Neural progenitor cell (in vitro differentiated cells): Measurements from ENCODE around the gene CBFB. TPM values are rescaled to one million over a fixed set of nuclear protein-coding genes. Genes with fewer than 3 reads are reported as not detected.

Source experiments
- DNase-seq: peaks from one replicate; pipeline ENCODE4 v3.0.0-alpha.2; 2016; ENCODE audit warnings: low spot score
- H2AFZ ChIP-seq: fragments of 200-600 bp; sonication (generic); replicated peaks from 2 replicates; pipeline ENCODE4 v1.6.1; 2016; ENCODE audit warnings: antibody characterized with exemption
- H3F3A ChIP-seq: fragments of 200-600 bp; sonication (generic); 2 replicates; pipeline ENCODE4 v1.6.1; 2016; ENCODE audit warnings: antibody characterized with exemption, low read depth
- H3K27ac ChIP-seq: fragments of 200-600 bp; sonication (generic); 2 replicates; pipeline ENCODE4 v1.5.1; 2016; ENCODE audit warnings: mild to moderate bottlenecking
- H3K27me3 ChIP-seq: fragments of 200-600 bp; sonication (generic); 2 replicates; pipeline ENCODE4 v1.6.1; 2016; ENCODE audit warnings: mild to moderate bottlenecking, moderate library complexity
- H3K36me3 ChIP-seq: fragments of 200-600 bp; sonication (generic); 2 replicates; pipeline ENCODE4 v1.5.1; 2016
- H3K4me1 ChIP-seq: fragments of 200-600 bp; sonication (generic); 2 replicates; pipeline ENCODE4 v1.6.1; 2016; ENCODE audit warnings: mixed run types
- H3K4me2 ChIP-seq: fragments of 200-600 bp; sonication (generic); 2 replicates; pipeline ENCODE4 v1.6.1; 2016
- H3K4me3 ChIP-seq: fragments of 200-600 bp; sonication (generic); 2 replicates; pipeline ENCODE4 v1.5.1; 2016
- H3K79me2 ChIP-seq: fragments of 200-600 bp; sonication (generic); 2 replicates; pipeline ENCODE4 v1.6.1; 2016; ENCODE audit warnings: low read depth
- H3K9ac ChIP-seq: fragments of 200-600 bp; sonication (generic); 2 replicates; pipeline ENCODE4 v1.6.1; 2016
- H3K9me3 ChIP-seq: fragments of 200-600 bp; sonication (generic); 2 replicates; pipeline ENCODE4 v1.5.1; 2016; ENCODE audit warnings: low read depth
- H4K20me1 ChIP-seq: fragments of 200-600 bp; sonication (generic); 2 replicates; pipeline ENCODE4 v1.6.1; 2016; ENCODE audit warnings: low read depth
- H3K27ac Mint-ChIP-seq: 3 replicates; pipeline ENCODE4 v1.8.0; 2021; ENCODE audit warnings: mixed read lengths
- H3K27me3 Mint-ChIP-seq: 2 replicates; pipeline ENCODE4 v1.8.0; 2022; ENCODE audit warnings: low read depth, mild to moderate bottlenecking, inconsistent platforms, moderate library complexity, mixed read lengths; ENCODE audit not compliant: insufficient read depth
- H3K36me3 Mint-ChIP-seq: 3 replicates; pipeline ENCODE4 v1.8.0; 2021; ENCODE audit warnings: mixed read lengths
- H3K4me1 Mint-ChIP-seq: 3 replicates; pipeline ENCODE4 v1.8.0; 2021; ENCODE audit warnings: mixed read lengths
- H3K4me3 Mint-ChIP-seq: 3 replicates; pipeline ENCODE4 v1.8.0; 2021; ENCODE audit warnings: mild to moderate bottlenecking, moderate library complexity, mixed read lengths
- H3K9me3 Mint-ChIP-seq: 3 replicates; pipeline ENCODE4 v1.8.0; 2020; ENCODE audit warnings: mixed read lengths
- EZH2 ChIP-seq: fragments of 200-600 bp; sonication (generic); IDR thresholded peaks from 2 replicates; pipeline ENCODE4 v1.6.1; 2017; ENCODE audit warnings: antibody characterized with exemption, mild to moderate bottlenecking, moderate library complexity
- EZH2phosphoT487 ChIP-seq: fragments of 200-600 bp; sonication (generic); IDR thresholded peaks from 2 replicates; pipeline ENCODE4 v1.6.1; 2017; ENCODE audit warnings: antibody characterized with exemption
- total RNA-seq: library from RNA; depleted of rRNA; stranded (reverse); fragments of >200 nt; gene quantifications from 2 replicates; pipeline ENCODE4 v1.2.3, GENCODE V29; 2015; ENCODE audit warnings: low replicate concordance
- TF ChIP-seq, protein P1 (sequence below): fragments of 200-600 bp; sonication (generic); IDR thresholded peaks from 2 replicates; pipeline ENCODE4 v1.5.1; 2017; ENCODE audit warnings: antibody characterized with exemption, mild to moderate bottlenecking

CBFB gene
- total RNA-seq, 1 donor from 2014 or later, result 95.5 TPM

DNA sequence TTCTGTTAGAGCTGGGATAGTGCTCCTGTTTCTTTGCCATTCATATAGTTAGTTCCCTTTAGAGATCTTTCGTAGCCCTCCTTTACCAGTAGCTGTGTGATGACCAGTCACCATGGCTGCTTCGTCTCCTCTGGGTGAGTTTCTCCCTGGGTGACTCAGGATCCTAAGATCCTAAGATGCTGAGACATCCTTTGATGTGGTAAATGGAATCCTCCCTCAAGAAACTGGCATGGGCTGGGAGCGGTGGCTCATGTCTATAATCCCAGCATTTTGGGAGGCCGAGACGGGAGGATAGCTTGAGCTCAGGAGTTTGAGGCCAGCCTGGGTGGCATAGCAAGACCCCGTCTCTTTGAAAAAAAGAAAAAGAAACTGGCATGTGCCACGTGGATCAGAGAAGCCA lies 86.7 kb downstream of the CBFB start:
- DNase-seq, result no peak
- H3K4me1 ChIP-seq, result peaks cover 5% of the 10 kb centered on the region
- H3K36me3 Mint-ChIP-seq, result peaks cover 4% of the 10 kb centered on the region
- H4K20me1 ChIP-seq, result peaks cover 15% of the 10 kb centered on the region
- no peak overlapping the region for H3K4me3 Mint-ChIP-seq
- TF ChIP-seq, protein P1, sequence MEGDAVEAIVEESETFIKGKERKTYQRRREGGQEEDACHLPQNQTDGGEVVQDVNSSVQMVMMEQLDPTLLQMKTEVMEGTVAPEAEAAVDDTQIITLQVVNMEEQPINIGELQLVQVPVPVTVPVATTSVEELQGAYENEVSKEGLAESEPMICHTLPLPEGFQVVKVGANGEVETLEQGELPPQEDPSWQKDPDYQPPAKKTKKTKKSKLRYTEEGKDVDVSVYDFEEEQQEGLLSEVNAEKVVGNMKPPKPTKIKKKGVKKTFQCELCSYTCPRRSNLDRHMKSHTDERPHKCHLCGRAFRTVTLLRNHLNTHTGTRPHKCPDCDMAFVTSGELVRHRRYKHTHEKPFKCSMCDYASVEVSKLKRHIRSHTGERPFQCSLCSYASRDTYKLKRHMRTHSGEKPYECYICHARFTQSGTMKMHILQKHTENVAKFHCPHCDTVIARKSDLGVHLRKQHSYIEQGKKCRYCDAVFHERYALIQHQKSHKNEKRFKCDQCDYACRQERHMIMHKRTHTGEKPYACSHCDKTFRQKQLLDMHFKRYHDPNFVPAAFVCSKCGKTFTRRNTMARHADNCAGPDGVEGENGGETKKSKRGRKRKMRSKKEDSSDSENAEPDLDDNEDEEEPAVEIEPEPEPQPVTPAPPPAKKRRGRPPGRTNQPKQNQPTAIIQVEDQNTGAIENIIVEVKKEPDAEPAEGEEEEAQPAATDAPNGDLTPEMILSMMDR, result no peak
- TF ChIP-seq EZH2phosphoT487, result no peak
- H3K27ac ChIP-seq, result no peak overlapping the region
- H3K79me2 ChIP-seq, result peaks cover 59% of the 10 kb centered on the region
- no peaks in the 10 kb centered on the region for H3K36me3 ChIP-seq
- H3K27ac Mint-ChIP-seq, result no peak overlapping the region
- no peak overlapping the region for H2AFZ ChIP-seq
- H3K27me3 Mint-ChIP-seq, result no peaks in the 10 kb centered on the region
- H3K4me3 ChIP-seq, result no peak overlapping the region
- H3K9me3 ChIP-seq, result no peaks in the 10 kb centered on the region
- H3K27me3 ChIP-seq, result no peaks in the 10 kb centered on the region
- H3K4me2 ChIP-seq, result no peak overlapping the region
- peaks cover 7% of the 10 kb centered on the region for H3K4me1 Mint-ChIP-seq
- no peaks in the 10 kb centered on the region for H3F3A ChIP-seq
- no peak overlapping the region for H3K9ac ChIP-seq
- H3K9me3 Mint-ChIP-seq, result no peaks in the 10 kb centered on the region

DNA sequence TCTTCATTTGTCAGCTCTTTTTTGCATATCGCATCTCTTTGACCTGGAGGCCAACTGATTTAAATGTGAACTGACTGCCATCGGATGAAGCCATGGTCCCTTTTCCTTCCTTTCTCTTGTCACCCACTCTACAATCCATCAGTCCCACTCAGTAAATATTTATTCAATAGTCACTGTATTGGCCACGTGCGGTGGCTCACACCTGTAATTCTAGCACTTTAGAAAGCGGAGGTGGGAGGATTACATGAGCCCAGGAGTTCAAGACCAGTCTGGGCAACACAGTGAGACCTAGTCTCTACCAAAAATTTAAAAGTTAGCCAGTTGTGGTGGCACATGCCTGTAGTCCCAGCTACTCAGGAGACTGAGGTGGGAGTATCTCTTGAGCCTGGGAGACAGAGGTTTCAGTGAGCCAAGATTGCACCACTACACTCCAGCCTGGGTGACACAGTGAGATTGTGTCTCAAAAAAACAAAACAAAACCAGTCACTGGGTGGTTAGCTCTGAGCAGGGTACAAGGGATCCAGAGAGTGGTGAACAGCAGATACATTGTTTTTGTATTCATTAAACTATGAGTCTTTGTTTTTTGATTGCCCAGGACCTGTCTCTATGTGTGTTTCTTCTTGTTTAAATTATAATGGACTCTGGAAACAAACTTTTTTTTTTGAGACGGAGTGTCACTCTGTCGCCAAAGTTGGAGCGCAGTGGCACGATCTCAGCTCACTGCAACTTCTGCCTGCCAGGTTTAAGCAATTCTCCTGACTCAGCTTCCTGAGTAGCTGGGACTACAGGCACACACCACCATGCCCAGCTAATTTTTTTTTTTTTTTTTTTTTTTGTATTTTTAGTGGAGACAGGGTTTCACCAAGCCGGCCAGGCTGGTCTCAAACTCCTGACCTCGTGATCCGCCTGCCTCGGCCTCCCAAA lies 87.7 kb downstream of the CBFB start:
- Mint-ChIP-seq H3K36me3 (peaks cover 4% of the 10 kb centered on the region), H3K4me1 (no peaks in the 10 kb centered on the region), H3K9me3 (no peaks in the 10 kb centered on the region), H3K27ac (no peak overlapping the region), H3K4me3 (no peak overlapping the region), H3K27me3 (no peaks in the 10 kb centered on the region)
- Histone ChIP-seq H3K4me2 (no peak overlapping the region), H3K4me3 (no peak overlapping the region), H2AFZ (no peak overlapping the region), H3K4me1 (no peaks in the 10 kb centered on the region), H3K9me3 (no peaks in the 10 kb centered on the region), H3K27ac (no peak overlapping the region), H3F3A (no peaks in the 10 kb centered on the region), H3K27me3 (no peaks in the 10 kb centered on the region), H3K36me3 (no peaks in the 10 kb centered on the region), H3K79me2 (peaks cover 49% of the 10 kb centered on the region), H4K20me1 (peaks cover 10% of the 10 kb centered on the region), H3K9ac (no peak overlapping the region)
- no peak for DNase-seq
- TF ChIP-seq EZH2phosphoT487, result no peak
- no peak for TF ChIP-seq EZH2
- TF ChIP-seq, protein P1, result no peak

DNA sequence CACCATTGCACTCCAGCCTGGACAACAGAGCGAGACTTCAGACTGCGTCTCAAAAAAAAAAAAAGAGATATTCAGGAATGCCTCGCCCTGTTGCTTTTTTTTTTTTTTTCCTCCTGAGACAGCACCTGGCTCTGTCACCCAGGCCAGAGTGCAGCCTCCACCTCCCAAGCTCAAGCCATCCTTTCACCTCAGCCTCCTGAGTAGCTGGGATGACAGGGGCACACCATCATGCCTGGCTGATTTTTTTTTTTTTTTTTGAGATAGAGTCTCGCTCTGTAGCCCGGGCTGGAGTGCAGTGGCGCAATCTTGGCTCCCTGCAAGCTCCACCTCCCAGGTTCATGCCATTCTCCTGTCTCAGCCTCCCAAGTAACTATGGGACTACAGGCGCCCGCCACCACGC lies 88.8 kb downstream of the CBFB start:
- Histone ChIP-seq H3K9me3 (no peaks in the 10 kb centered on the region), H3K4me1 (no peaks in the 10 kb centered on the region), H3K79me2 (peaks cover 38% of the 10 kb centered on the region), H3F3A (no peaks in the 10 kb centered on the region), H3K4me3 (no peak overlapping the region), H2AFZ (no peak overlapping the region), H3K27ac (no peak overlapping the region), H3K4me2 (no peak overlapping the region), H3K9ac (no peak overlapping the region), H3K36me3 (no peaks in the 10 kb centered on the region), H4K20me1 (peaks cover 7% of the 10 kb centered on the region), H3K27me3 (no peaks in the 10 kb centered on the region)
- H3K4me3 Mint-ChIP-seq, result no peak overlapping the region
- H3K27ac Mint-ChIP-seq, result no peak overlapping the region
- H3K27me3 Mint-ChIP-seq, result no peaks in the 10 kb centered on the region
- H3K4me1 Mint-ChIP-seq, result no peaks in the 10 kb centered on the region
- peaks cover 6% of the 10 kb centered on the region for H3K36me3 Mint-ChIP-seq
- DNase-seq, result no peak
- H3K9me3 Mint-ChIP-seq, result no peaks in the 10 kb centered on the region
- TF ChIP-seq EZH2 (no peak), EZH2phosphoT487 (no peak)
- TF ChIP-seq, protein P1, result no peak
